NCI-H2227 treated with DMSO at 0.1 percent for 48 hours (cell line): ENCODE results near the gene PNPO.
A peak's percentile ranks its signal among the peaks of the same experiment; 100 is the strongest.
"Not testable (repeated sequence)": the region's sequence is repeated elsewhere in the genome, so short reads cannot be mapped to it uniquely, and the experiment has no call there.

Experiments used
- DNase-seq: peaks from one replicate; lab custom pipeline; 2025; lab: John Stamatoyannopoulos, UW

Gene PNPO

GRCh38 chr17:47918006-47918405 is 23.4 kb upstream of the PNPO start:
- no peak for DNase-seq

GRCh38 chr17:47918991-47919390 is 22.4 kb upstream of the PNPO start:
- DNase-seq = no peak

GRCh38 chr17:47919889-47920288 is 21.5 kb upstream of the PNPO start:
- not testable (repeated sequence) for DNase-seq

GRCh38 chr17:47924785-47925677 is 16.3 kb upstream of the PNPO start:
- no peak for DNase-seq

- no peak for DNase-seq
Measured at GRCh38 chr17:47925678-47925988, 15.7 kb upstream of the PNPO start.

- DNase-seq = no peak
Measured at GRCh38 chr17:47927821-47928400, 13.5 kb upstream of the PNPO start.

- no peak for DNase-seq
Measured at GRCh38 chr17:47928415-47928814, 13.0 kb upstream of the PNPO start.

DNA sequence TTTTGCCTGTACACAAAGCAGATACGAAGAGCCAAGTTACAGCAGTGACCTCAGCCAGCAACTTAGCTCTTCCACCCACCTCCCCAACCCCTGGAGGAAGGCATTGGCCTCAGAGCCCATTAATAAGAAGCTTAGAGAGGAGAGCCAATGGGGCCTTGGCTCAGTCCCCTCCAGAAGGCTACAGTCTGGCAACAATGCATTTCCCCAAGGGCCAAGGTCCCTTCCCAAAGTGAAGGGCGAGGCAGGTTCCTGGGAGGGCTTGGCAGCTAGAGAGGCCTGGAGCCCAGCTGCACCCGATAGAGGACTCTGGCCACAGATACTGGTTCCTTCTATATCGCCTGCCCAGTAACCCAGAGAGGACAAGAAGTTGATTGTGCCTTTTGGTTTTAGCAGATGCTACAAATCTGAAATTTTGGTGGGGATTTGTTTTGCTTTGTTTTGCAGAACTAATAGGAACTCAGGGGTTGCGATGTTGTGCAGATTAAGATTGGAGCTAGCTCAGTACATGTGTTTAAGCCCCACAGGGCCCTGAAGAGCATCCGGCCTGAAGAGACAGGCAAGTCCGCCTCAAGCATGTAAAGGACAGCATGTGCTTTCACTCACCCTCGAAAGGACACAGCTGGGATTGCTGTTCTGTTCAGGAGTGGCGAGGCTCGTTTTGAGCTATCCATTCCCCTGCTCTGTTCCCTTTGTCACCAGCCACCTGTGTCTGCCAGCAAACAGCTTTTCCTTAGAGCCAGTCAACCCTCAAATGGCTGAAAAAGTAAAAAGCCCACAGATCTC is 12.0 kb upstream of the PNPO start:
- DNase-seq = no peak

DNA sequence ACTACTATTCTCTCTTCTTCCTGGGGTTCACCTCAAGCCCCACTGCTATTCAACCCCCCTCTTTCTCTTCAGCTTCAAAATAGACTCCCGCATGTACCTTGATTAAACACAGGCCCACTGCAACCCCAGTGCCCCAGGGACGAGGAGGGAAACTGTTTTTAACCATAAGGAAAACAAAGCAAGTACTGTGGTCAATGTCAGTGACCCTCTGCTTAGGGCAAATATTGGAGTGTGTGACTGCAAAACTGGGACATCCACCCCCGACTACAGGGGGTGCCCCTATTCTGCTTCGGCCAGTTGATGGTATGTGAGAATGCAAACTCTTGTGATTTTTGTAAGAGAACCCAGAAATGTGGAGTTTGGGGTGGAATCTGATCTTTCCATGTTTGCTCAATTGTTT is 9.5 kb upstream of the PNPO start:
- DNase-seq = no peak

- DNase-seq = no peak
Measured at GRCh38 chr17:47934856-47935255, 6.5 kb upstream of the PNPO start.

DNA sequence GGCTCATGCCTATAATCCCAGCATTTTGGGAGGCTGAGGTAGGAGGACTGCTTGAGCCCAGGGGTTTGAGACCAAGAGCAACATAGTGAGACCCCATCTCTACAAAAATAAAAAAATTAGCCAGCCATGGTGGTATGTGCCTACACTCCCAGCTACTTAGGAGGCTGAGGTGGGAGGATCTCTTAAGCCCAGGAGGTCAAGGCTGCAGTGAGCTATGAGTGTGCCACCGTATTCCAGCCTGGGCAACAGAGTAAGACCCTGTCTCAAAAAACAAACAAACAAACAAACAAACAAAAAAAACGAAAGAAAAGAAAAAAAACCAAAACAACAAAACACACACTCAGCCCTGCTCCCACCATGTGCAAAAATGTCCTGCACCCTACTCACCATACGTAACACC is 5.9 kb upstream of the PNPO start:
- DNase-seq = not testable (repeated sequence)

- DNase-seq = no peak
Measured at GRCh38 chr17:47935961-47936360, 5.4 kb upstream of the PNPO start.

DNA sequence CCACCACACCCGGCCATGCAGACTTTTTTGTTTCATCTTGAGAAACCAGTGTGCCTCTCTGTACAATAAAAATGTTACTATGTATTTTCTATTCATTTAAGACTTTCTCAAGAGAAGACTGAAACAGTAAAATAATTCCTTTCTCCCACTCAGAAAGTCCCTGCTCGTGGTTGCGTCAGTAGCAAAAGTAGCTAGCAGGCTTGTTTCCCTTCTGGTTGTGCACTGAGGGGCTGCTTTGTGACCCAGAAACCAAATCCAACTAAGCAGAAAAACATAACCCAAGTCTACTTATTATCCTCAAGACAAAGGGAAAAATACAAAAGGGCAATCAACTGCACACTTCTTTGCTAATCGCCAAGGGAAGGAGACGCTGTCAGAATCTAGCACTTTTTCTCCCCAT is 3.4 kb upstream of the PNPO start:
- no peak for DNase-seq

GRCh38 chr17:47942096-47942510 is 732 bp downstream of the PNPO start:
- no peak for DNase-seq

- DNase-seq = no peak
Measured at GRCh38 chr17:47942568-47942967, 1.2 kb downstream of the PNPO start.

- DNase-seq = no peak
Measured at GRCh38 chr17:47945080-47945479, 3.7 kb downstream of the PNPO start.

DNA sequence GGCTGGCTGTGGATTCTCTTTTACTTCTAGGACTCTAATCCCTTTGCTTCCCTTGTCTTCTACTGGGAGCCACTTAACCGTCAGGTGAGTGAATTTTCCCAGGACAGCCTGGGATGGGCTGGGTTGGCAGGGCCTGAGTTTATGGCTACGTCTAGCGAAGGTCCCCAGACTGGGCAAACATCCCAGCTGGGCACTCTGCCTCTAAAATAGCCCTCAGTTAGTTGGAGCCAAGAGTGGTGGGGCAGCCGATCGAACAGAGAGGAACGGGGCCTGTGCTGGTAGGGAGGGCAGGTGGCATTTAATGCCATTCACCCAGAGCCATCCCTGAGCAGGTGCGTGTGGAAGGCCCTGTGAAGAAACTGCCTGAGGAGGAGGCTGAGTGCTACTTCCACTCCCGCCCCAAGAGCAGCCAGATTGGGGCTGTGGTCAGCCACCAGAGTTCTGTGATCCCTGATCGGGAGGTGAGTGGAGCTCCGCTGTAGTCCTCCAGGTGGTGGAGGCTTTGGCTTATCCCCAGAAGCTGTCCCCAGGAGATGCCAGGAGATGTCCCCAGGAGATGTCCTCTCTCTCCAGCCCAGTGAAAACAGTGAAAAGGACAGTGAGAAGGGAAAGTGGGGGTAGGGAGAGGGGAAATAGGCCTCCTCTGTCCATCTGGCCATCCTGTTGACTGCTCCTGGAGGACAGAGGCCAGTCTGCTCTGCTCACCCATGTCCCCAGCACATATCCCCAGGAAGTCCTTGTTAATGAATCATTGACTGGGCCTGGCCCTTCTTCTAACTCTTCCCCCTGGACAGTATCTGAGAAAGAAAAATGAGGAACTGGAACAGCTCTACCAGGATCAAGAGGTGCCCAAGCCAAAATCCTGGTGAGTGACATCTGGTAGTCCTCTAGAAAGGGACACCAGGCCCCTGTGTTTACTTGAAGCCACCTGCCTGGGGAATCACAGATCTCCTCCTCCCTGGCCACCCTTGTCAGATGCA is 4.4 kb downstream of the PNPO start:
- no peak for DNase-seq

DNA sequence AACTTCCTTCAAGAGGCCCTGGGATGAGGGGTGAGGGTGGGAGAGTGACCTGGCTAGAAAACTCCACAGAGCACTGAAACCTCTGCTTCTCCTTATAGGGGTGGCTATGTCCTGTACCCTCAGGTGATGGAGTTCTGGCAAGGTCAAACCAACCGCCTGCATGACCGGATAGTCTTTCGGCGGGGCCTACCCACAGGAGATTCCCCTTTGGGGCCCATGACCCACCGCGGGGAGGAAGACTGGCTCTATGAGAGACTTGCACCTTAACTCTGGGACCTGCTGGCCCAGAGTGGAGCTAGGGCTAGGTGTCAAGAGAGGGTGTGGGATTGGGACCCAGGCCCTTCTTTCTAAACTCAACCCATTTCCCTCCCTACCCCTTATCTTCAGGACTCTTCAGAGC is 5.1 kb downstream of the PNPO start:
- DNase-seq = no peak

- DNase-seq = peak; percentile 49
Measured at GRCh38 chr17:47946929-47947397, 5.6 kb downstream of the PNPO start.

GRCh38 chr17:47948706-47949196 is 7.4 kb downstream of the PNPO start:
- no peak for DNase-seq

DNA sequence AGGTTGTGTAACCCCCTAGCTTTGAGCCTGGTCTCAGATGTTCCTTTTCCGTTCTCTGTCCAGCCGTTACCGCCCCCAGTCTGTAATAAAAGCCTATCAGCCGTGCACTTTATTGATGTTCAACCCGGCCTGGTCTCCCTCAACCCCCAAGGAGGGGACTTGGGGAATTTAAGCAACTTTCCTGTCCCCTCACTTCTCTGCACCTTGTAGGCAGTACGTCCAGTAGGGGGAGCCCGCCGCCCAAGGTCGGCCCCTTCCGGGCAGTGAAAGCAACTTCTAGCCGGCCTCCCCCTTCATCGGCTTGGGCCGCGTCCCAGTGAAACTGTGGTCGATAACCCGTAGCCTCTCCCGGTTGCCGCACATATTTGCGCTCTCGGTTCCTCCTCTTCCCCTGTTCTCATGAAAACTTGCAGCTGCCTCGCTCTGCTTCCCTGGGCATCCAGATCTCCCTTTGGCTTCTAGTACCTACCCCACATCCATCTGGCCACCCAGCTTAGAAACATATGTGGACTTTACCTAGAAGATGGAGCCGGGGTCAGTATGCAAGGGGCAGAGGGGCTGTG is 7.9 kb downstream of the PNPO start:
- DNase-seq = peak; percentile 60
